ENCODE results near the gene ZFP37.
"Not testable (repeated sequence)": the region's sequence is repeated elsewhere in the genome, so short reads cannot be mapped to it uniquely, and the experiment has no call there.

- TF ChIP-seq, protein P1, sequence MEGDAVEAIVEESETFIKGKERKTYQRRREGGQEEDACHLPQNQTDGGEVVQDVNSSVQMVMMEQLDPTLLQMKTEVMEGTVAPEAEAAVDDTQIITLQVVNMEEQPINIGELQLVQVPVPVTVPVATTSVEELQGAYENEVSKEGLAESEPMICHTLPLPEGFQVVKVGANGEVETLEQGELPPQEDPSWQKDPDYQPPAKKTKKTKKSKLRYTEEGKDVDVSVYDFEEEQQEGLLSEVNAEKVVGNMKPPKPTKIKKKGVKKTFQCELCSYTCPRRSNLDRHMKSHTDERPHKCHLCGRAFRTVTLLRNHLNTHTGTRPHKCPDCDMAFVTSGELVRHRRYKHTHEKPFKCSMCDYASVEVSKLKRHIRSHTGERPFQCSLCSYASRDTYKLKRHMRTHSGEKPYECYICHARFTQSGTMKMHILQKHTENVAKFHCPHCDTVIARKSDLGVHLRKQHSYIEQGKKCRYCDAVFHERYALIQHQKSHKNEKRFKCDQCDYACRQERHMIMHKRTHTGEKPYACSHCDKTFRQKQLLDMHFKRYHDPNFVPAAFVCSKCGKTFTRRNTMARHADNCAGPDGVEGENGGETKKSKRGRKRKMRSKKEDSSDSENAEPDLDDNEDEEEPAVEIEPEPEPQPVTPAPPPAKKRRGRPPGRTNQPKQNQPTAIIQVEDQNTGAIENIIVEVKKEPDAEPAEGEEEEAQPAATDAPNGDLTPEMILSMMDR (optimal IDR thresholded peaks at IDR 0.05 in 1 of 3, IDR thresholded peaks at IDR 0.05 in 1 of 3, conservative IDR thresholded peaks at IDR 0.05 in 1 of 3; ENCODE audit: extremely low read depth in 1 of 3, insufficient read depth in 2 of 3, low read length in 3 of 3) = not testable (repeated sequence)
- TF ChIP-seq EZH2 (IDR thresholded peaks at IDR 0.05; ENCODE audit: low read length) = not testable (repeated sequence)
Measured at GRCh38 chr9:113089924-113090323, 33.4 kb upstream of the ZFP37 start.
